ENCODE measurements around the gene AQP10.

DNA sequence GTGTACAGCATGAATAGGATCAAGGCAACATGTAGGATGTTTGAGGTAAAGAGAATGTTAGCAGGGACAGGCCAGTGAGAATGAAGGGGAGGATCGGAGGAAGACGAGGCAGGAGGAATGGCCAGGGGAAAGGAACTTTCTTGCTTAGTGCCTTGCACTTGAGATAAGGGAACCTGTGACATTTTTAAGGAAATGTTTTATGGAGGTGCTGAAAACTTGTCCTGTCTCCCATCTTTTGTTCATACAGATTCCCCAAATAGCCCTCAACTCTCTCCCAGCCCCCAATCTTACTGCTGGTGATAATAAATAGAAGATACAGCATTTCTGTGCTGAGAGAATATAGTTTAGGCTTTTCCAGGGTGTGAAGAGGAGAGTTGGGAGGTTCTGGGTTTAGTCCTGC lies 18.0 kb downstream of the AQP10 start:
- TF ChIP-seq, protein P1, sequence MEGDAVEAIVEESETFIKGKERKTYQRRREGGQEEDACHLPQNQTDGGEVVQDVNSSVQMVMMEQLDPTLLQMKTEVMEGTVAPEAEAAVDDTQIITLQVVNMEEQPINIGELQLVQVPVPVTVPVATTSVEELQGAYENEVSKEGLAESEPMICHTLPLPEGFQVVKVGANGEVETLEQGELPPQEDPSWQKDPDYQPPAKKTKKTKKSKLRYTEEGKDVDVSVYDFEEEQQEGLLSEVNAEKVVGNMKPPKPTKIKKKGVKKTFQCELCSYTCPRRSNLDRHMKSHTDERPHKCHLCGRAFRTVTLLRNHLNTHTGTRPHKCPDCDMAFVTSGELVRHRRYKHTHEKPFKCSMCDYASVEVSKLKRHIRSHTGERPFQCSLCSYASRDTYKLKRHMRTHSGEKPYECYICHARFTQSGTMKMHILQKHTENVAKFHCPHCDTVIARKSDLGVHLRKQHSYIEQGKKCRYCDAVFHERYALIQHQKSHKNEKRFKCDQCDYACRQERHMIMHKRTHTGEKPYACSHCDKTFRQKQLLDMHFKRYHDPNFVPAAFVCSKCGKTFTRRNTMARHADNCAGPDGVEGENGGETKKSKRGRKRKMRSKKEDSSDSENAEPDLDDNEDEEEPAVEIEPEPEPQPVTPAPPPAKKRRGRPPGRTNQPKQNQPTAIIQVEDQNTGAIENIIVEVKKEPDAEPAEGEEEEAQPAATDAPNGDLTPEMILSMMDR (IDR thresholded peaks at IDR 0.05) = no peak
- TF ChIP-seq POLR2A (IDR thresholded peaks at IDR 0.05; ENCODE audit: low read depth) = no peak

Data from esophagus muscularis mucosa (tissue), 3 donors.